ENCODE measurements around the gene RGS3. TPM values are rescaled to one million over a fixed set of nuclear protein-coding genes. Genes with fewer than 3 reads are reported as not detected.

Gene RGS3
- total and polyA plus RNA-seq, 2 donors (not counting 3 experiments of a cell fraction or from before 2014, with no cell fraction given), result 356 to 416 TPM

DNA sequence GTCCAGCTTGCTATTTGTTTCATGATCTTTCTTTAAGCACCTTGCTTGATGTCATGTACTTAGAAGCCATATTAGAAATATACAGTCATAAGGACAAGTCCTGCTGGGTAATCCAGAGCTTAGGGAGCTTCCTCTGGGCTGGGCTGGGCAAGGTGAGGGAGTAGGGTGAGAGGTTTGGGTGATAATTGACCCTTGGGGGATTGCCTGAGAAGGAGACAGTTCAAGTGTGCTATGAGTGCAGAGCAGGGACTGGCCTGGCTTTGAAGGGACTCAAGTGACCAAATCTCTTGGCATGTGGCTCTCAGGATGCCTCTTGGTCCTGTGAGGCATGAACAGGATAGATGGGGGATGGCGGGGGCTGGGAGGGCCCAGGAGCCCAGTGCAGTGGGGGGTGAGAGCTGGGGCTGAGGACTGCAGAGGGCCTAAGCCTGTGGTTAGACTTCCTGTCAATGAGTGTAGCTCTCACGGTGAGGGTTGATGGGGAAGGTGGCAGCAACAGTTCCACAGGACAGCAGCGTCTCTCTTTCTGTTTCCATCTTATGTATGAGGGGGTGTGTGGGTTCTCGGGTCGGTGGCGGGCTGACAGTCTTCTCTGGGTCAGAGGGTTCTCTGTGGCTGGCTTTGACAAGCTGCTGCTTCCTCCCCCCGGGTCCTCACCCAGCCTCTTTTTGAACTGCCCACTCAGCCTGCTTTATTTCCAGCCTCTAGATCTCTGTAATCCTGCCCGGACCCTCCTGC is 53.5 kb downstream of the RGS3 start:
- dilution Hi-C loops (cut with MboI; ENCODE audit: extremely low pct_ligation_motif_present, low sequenced_read_pairs) (no loop called here), intact Hi-C loops (cut with micrococcal nuclease) (no loop called here)
- DNase-seq (ENCODE audit: low read depth, low spot score) (no peak), FAIRE-seq (no peak)
- Histone ChIP-seq H3K4me2 (ENCODE audit: insufficient read depth, low read length) (no peak overlapping the region), H3K79me2 (ENCODE audit: control insufficient read depth, insufficient read depth, low read length) (peaks cover 48% of the 10 kb centered on the region), H4K20me1 (replicated peaks; ENCODE audit: control insufficient read depth, extremely low read depth, insufficient read depth, low read length) (no peaks in the 10 kb centered on the region), H3K27ac (ENCODE audit: insufficient read depth, low read depth, low read length) (no peak overlapping the region), H2AFZ (ENCODE audit: low read depth, low read length) (no peak overlapping the region), H3K27me3 (ENCODE audit: control insufficient read depth in 2 of 2, insufficient read depth in 2 of 2, low read length in 2 of 2) (no peaks in the 10 kb centered on the region), H3K9me3 (replicated peaks; ENCODE audit: control insufficient read depth, insufficient read depth, low read length) (no peaks in the 10 kb centered on the region), H3K36me3 (ENCODE audit: control insufficient read depth in 2 of 2, extremely low read depth in 1 of 2, insufficient read depth in 2 of 2, low read length in 2 of 2) (peaks cover 50 to 70% of the 10 kb centered on the region in 2 experiments), H3K4me1 (ENCODE audit: control insufficient read depth, extremely low read depth, insufficient read depth, low read length) (peaks cover 57% of the 10 kb centered on the region), H3K9me1 (replicated peaks; ENCODE audit: control insufficient read depth, extremely low read depth, insufficient read depth, low read length) (no peaks in the 10 kb centered on the region), H3K4me3 (replicated peaks in 1 of 3; ENCODE audit: insufficient read depth in 1 of 3, low read depth in 1 of 3, low read length in 3 of 3) (no peak overlapping the region), H3K9ac (replicated peaks; ENCODE audit: extremely low read depth, insufficient read depth, low read length) (no peak overlapping the region)
- POLR2A ChIA-PET, result interaction anchor here (1.2 to 2.4 kb wide), 3 partner anchors 9 to 107 kb away, joined by 3 to 8 read pairs (median 4); no protein-coding TSS in a partner anchor
- CTCF ChIA-PET, result interaction anchor here (0.9 to 2.5 kb wide), 6 partner anchors 11 to 141 kb away, joined by 3 to 14 read pairs (median 4); no protein-coding TSS in a partner anchor
- TF ChIP-seq EZH2 (IDR thresholded peaks at IDR 0.05; ENCODE audit: borderline replicate concordance, low read depth, low read length, severe bottlenecking), result no peak
- TF ChIP-seq, protein P1, sequence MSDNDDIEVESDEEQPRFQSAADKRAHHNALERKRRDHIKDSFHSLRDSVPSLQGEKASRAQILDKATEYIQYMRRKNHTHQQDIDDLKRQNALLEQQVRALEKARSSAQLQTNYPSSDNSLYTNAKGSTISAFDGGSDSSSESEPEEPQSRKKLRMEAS (IDR thresholded peaks at IDR 0.05; ENCODE audit: insufficient read depth, insufficient read length), result no peak
- no peak for TF ChIP-seq POLR2A (IDR thresholded peaks at IDR 0.05; ENCODE audit: low read depth, low read length)
- TF ChIP-seq, protein P2, sequence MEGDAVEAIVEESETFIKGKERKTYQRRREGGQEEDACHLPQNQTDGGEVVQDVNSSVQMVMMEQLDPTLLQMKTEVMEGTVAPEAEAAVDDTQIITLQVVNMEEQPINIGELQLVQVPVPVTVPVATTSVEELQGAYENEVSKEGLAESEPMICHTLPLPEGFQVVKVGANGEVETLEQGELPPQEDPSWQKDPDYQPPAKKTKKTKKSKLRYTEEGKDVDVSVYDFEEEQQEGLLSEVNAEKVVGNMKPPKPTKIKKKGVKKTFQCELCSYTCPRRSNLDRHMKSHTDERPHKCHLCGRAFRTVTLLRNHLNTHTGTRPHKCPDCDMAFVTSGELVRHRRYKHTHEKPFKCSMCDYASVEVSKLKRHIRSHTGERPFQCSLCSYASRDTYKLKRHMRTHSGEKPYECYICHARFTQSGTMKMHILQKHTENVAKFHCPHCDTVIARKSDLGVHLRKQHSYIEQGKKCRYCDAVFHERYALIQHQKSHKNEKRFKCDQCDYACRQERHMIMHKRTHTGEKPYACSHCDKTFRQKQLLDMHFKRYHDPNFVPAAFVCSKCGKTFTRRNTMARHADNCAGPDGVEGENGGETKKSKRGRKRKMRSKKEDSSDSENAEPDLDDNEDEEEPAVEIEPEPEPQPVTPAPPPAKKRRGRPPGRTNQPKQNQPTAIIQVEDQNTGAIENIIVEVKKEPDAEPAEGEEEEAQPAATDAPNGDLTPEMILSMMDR (IDR thresholded peaks at IDR 0.05; ENCODE audit: extremely low read depth in 1 of 2, insufficient read depth in 1 of 2, low read depth in 1 of 2, low read length in 2 of 2), result no peak
- TF ChIP-seq POLR2AphosphoS5 (IDR thresholded peaks at IDR 0.05; ENCODE audit: insufficient read depth, low read depth, low read length), result no peak
- no peak for TF ChIP-seq MYC (IDR thresholded peaks at IDR 0.05; ENCODE audit: low read depth, low read length)
- no peak for TF ChIP-seq JUN (IDR thresholded peaks at IDR 0.05; ENCODE audit: borderline replicate concordance, insufficient read depth, insufficient read length, low read depth)
- TF ChIP-seq FOS (IDR thresholded peaks at IDR 0.05; ENCODE audit: borderline replicate concordance, insufficient read depth, low read length), result no peak
- no peak for TF ChIP-seq GATA2 (IDR thresholded peaks at IDR 0.05; ENCODE audit: insufficient read depth, insufficient read length, low read depth, low read length)
- BruUV-seq (replicated peaks), result no TSS peak
